HT-29 (cell line): Measurements from ENCODE around the gene CDS2. TPM values are rescaled to one million over a fixed set of nuclear protein-coding genes. Genes with fewer than 3 reads are reported as not detected.
"Not testable (repeated sequence)": the region's sequence is repeated elsewhere in the genome, so short reads cannot be mapped to it uniquely, and the experiment has no call there.

Source experiments
- DNase-seq: peaks from one replicate; pipeline ENCODE4 v3.0.0-alpha.2; 2015; ENCODE audit warnings: low spot score
- total RNA-seq: library from RNA; depleted of rRNA; stranded (reverse); fragments of >200 nt; shearing (Covaris generic); gene quantifications from 2 replicates; pipeline ENCODE4 v1.2.3, GENCODE V29; 2014; rRNA removed

CDS2 gene
- total RNA-seq = 5.9 and 7.1 TPM in 2 replicates

GRCh38 chr20:5126512-5127203, at the start of gene CDS2:
Gene CDS2, plus strand, starts transcription at chr20:5127008. Its CDS starts 85 bp downstream, at chr20:5127093.
- DNase-seq = peak; percentile 98

GRCh38 chr20:5077761-5078387, 48.9 kb upstream of the CDS2 start:
- no peak for DNase-seq

- peak; percentile 46 for DNase-seq
These were observed 48.3 kb upstream of the CDS2 start for GRCh38 chr20:5078399-5078958.

DNA sequence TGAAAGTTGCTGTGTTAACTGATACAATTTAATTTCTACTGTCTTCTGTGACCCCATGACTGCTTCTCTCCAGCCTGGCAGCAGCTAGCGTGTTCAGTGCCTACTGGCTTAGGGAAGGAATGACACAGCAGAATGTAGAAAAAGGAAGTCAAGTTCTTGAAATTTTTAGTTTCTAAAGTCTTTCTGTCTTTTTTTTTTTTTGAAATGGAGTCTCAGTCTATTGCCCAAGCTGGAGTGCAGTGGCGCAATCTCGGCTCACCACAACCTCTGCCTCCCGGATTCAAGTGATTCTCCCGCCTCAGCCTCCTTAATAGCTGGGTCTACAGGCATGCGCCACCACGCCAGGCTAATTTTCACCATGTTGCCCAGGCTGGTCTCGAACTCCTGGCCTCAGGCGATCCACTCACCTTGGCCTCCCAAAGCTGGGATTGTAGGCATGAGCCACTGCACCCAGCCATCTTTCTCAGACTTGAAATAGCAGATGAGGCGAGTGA, 46.4 kb upstream of the CDS2 start:
- DNase-seq = no peak

DNA sequence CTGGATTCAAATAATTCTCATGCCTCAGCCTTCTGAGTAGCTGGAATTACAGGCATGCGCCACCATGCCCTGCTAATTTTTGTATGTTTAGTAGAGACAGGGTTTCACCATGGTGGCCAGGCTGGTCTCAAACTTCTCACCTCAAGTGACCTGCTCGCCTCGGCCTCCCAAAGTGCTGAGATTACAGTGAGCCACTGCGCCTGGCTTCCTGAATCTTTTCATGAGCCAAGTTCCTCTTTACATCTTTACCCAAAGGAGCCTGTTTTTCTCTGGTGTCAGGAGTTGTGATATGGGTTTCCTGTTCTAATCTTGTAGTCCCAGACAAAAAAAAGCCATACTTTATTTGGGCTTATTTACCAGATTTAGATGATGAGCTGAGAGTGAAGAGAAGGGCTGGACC, 41.4 kb upstream of the CDS2 start:
- no peak for DNase-seq

GRCh38 chr20:5088688-5089087, 38.1 kb upstream of the CDS2 start:
- DNase-seq = no peak

DNA sequence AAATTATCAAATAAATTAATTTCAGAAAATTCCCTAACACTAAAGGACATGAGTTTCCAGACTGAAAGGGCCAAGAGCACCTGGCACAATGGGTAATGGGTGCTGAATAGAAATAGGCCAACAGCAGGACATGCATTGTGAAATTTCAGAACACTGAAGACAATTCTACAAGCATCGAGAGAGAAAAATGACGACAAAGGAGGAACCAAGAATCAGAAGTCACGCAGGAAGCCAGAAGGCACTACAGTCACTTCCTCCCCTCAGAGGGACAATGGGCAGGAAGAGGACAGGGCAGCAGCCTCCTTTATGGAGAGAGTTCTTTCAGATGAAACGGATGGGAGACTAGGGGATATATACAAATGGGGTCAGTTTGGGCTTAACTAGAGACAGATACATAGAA, 36.6 kb upstream of the CDS2 start:
- no peak for DNase-seq

DNA sequence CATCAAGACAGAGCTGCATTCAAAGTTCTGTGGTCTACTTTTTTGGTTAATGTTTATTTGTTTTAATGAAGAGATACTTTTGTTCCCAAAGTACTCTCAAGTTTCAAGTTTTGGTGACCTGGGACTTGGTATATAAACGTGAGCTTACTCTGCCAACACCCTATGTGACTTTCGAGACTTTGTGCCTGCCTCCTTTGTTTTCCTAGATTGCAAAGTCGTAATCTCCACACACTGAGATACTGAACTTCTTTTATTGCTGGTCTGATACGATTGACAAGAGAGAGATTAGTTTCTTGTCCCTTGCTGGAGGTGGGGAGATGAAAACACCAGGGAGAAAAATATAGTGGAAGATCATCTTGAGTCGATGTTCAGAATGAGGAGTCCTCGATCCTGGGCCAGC, 34.9 kb upstream of the CDS2 start:
- no peak for DNase-seq

DNA sequence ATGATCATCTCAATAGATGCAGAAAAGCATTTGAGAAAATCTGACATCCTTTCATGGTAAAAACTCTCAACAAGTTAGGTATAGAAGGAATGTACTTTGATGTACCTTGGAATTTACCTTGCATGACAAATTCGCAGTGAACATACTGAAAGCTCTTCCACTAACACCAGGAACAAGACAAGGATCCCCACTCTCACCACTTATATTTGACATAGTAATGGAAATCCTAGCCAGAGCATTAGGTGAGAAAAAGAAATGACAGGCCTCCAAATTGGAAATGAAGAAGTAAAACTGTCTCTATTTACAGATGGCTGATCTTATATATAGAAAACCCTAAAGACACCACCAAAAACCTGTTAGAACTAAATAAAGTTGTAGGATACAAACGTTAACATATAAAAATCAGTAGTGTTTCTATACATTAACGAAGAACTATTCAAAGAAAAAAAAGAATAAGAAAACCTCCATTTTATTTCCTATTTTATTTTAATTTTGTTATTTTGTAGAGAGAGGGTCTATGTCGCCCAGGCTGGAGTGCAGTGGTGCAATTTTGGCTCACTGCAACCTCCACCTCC, 34.0 kb upstream of the CDS2 start:
- no peak for DNase-seq

DNA sequence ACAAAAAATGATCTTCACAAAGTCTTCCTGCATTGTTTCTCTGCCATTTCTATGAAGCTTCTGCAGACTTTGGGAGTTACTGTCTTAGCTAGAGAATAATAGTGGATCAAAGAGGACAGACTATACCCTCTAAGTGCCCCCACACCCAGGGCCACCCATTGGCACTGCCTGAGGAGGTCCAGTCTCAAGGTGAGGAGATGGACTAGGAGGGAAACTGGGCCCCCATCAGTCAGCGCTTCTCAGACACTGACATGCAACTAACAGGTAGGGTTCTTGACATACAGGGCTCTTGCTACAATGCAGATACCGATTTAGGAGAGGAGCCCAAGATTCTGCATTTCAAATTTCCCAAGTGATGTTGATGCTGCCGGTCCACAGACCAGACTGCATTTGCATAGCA, 31.4 kb upstream of the CDS2 start:
- DNase-seq = no peak

DNA sequence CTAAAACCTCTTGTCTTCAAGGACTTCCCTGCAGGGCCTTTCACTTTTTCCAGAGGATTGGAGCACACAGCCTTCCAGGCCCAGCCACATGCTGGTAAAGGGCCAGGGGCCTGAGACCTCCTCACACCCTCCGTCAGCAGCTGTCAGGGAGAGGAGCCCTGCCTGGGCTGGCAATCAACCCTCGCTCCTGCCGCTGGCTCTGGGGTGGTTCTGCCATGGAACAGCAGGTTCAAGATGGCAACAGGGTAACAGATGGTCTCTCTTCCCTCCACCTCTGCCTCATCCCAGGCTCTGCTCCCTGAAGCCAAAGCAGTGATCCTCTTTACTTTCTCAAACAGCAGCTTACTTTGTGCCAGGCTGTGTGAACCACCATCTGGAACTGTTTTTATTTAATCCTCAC, 30.9 kb upstream of the CDS2 start:
- no peak for DNase-seq

GRCh38 chr20:5096463-5096862, 30.3 kb upstream of the CDS2 start:
- no peak for DNase-seq

DNA sequence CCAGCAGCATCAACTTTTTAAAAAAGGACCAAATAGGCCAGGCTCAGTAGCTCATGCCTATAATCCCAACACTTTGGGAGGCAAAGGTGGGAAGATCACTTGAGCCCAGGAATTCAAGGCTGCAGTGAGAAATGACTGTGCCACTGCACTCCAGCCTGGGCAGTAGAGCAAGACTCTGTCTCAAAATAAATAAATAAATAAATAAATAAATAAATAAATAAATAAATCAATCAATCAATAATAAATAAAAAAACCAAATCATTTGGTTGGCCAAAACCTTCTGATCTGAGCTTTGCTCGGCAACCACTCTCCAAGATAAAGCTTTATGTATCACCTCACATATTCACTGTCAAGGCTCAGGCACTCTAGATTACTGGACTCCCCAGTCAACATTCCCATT, 27.8 kb upstream of the CDS2 start:
- not testable (repeated sequence) for DNase-seq

DNA sequence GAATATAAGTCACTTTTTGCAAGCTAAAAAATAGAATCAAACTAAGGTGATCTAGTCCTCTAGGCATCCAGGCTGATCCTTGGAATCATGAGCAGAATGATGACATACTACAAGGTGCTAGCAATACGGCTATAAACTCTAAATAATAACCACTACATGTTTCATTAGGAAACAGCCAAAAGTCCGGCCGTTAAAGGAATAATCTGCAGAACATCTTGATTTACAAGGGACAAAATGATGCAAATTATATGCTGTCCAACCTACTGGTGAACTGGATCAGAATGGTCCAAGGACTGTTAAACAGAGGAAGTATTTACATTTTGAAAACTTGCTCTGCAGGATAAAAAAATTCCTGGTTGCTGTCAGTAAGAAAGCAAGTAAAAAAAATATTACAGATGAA, 26.9 kb upstream of the CDS2 start:
- not testable (repeated sequence) for DNase-seq

DNA sequence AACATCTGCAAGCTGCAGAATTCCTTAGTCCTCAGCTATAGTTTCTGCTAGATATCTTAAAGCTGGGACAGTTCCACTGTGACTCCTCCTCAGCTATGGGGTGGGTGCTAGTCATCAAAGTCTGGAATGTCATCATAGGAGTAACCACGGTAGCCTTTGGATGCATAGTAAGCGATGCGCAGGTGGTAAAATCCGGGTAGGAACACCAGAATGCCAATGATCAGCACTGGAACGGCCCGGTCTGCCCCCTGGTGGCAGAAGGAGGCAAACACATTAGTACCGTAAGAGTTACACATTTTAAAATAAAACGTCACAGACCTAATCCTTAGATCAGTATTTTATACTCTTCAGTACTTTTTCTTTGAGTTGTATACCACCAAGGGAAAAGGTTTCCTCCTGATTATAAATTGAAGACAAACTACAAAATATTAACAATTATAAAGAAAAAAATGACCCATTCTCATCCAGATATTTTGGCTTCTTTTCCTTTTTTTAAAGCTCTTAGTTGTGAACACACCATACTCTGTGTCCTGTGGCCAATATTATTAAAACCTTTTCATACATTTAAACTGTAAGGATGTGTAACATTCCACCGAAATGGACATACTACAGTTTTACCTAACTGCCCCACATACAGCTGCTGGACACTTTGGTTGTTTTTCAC, 26.0 kb upstream of the CDS2 start:
- peak; percentile 79 for DNase-seq

DNA sequence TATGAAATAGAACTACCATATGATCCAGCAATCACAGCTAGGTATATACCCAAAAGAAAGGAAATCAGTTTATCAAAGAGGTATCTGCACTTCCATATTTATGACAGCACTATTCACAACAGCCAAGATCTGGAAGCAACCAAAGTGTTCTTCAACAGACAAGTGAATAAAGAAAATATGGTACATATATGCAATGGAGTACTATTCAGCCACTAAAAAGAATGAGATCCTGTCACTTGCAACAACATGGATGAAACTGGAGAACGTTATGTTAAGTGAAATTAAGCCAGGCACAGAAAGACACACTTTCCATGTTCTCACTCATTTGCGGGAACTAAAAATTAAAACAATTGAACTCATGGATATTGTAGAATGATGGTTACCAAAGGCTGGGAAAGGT, 22.3 kb upstream of the CDS2 start:
- no peak for DNase-seq

DNA sequence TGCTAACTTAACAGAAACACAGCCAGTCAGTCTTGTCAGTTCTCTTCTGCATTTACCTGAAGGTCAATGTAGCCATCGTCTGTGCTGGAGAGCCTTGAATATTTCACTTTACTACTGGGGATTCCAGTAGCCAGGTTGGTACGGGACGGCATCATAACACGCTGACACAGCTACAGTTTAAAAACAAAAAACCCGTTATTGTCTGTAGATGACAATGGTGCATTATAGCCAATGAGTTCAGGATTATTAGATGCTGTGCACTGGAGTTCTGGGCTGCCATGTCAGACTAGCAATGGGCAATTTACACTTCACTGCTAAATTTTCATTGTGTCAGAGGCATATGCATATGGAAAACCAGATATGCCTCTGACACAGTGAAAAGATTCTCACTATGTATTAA, 17.5 kb upstream of the CDS2 start:
- DNase-seq = no peak

GRCh38 chr20:5113615-5113986, 13.2 kb upstream of the CDS2 start:
- DNase-seq = no peak

DNA sequence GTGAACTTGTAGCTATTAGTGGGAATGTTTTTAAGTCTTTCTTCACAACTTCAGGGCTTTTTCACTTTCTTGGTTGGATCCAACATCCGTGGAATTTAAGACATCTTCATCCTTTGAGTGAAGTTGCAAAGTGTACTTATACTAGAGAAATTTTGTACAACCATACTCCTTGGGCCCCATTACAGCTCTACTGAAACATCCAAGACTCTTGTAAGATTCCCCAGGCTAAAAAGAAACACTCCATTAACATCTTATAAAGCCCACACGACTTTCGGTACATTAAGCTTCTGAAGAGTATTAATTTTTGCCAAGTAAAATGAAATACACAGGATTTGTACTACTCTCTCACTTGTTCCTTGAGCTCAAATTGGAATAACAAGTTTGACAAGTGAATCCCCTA, 12.4 kb upstream of the CDS2 start:
- no peak for DNase-seq

DNA sequence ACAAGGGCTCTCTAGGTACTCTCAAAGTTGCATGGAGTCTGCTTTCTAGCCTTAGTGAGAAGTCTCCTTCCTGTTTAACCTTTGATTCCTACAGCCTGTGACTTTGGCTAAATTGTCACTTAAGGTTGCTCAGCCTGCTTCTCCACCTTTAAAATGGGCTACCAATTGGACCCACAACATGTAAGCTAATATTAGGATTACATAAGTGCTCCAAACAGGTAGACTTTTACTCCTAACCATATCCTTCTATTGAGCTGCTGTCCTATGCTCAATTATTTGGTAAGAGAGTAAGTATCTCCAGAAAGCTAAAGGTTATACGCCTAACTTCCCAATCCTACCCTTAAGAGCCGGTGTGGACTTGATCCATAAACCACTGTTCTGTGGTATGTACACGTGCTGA, 9.9 kb upstream of the CDS2 start:
- no peak for DNase-seq

DNA sequence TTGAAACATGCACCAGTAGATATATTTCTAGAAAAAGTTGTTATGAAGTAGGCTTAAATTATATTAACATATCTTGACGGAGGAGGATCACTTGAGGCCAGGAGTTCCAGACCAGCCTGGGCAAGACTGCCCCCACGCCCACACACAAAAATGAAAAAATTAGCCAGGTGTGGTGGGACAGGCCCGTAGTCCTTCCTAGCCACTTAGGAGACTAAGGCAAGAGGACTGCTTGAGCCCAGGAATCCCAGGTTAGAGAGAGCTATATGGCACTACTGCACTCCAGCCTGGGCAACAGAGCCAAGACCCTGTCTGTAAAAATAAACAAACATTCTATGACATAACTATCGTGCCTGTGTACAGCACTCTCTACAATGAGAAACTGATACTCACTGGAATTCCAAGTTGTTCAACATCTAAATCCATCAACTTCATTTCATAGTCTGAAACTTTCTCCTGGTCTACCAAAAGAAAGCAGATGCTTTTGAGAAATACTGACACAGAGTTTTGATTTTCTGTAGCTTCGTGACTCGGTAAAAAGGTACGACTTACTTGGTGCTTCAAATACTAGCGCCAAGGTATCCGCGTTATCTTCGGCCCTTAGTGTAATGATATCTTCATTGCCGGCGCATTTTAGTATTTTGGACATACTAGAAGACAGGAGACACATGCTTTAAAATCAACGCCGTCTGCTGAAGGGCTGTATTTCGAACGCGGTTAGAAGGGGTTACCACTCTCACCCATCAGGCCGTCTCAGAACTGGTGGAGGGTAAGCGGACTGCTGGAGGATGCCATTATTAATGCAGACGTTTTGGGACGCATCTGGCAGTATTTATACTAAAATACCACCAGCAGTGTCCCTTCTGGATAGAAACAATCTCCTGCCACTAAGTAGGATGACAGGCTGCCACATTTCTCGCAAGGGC, 8.3 kb upstream of the CDS2 start:
- DNase-seq = peak; percentile 30
